Neutrophil (primary cell): ENCODE measurements around the gene PTPRO.

ENCODE experiments used
- H3K27ac ChIP-seq: fragments of 200-600 bp; sonication (generic); 2 replicates; pipeline ENCODE4 v1.5.1; 2016; ENCODE audit warnings: mild to moderate bottlenecking, moderate library complexity
- H3K27me3 ChIP-seq: fragments of 200-600 bp; sonication (generic); 2 replicates; pipeline ENCODE4 v1.6.0; 2016; ENCODE audit warnings: mild to moderate bottlenecking
- H3K36me3 ChIP-seq: fragments of 200-600 bp; sonication (generic); 2 replicates; pipeline ENCODE4 v1.5.1; 2017
- H3K4me1 ChIP-seq, 2 experiments: fragments of 200-600 bp in 1 of 2; sonication (generic) in 1 of 2; 1 replicate in 1 of 2; 2 replicates in 1 of 2; pipeline versions ENCODE4 v1.5.1 to v1.6.1; 2013 to 2016; ENCODE audit warnings: low read depth in 1 of 2, low read length in 1 of 2, mild to moderate bottlenecking in 1 of 2, moderate library complexity in 1 of 2; ENCODE audit not compliant: control insufficient read depth in 1 of 2, insufficient read depth in 1 of 2
- H3K4me3 ChIP-seq, 2 experiments: fragments of 200-600 bp in 1 of 2; sonication (generic) in 1 of 2; 1 replicate in 1 of 2; 2 replicates in 1 of 2; pipeline ENCODE4 v1.5.1; 2013 to 2016; ENCODE audit warnings: low read depth in 1 of 2, low read length in 1 of 2, mild to moderate bottlenecking in 1 of 2, moderate library complexity in 1 of 2
- H3K9me3 ChIP-seq: fragments of 200-600 bp; sonication (generic); 2 replicates; pipeline ENCODE4 v1.5.1; 2016
- CTCF ChIP-seq: fragments of 200-600 bp; sonication (generic); IDR thresholded peaks from 2 replicates; pipeline ENCODE4 v1.5.1; 2016; ENCODE audit warnings: antibody characterized with exemption

PTPRO gene

GRCh38 chr12:15405606-15406005, 83.3 kb downstream of the PTPRO start:
- TF ChIP-seq CTCF = no peak
- Histone ChIP-seq H3K9me3 (no peaks in the 10 kb centered on the region), H3K27ac (no peak overlapping the region), H3K4me1 (no peaks in the 10 kb centered on the region), H3K27me3 (no peaks in the 10 kb centered on the region), H3K36me3 (no peaks in the 10 kb centered on the region), H3K4me3 (no peak overlapping the region)

DNA sequence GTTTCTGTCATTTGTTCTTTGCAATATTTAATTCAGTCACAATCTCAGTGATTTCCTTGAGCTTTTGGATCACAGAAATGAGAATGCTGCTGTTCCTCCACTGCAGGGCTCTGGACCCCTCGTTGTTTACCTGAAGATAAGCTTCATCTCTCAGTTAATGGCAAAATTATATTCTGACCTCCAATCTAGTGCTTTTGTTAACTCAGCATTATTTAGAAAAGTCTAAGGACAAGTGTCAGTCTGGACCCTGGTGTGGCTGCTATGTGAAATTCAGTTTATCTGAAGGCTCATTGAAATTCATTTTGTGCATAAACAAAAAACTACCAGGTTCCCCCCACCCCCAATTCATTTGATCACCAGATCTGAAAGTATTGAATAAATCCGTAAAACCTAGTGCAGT, 84.7 kb downstream of the PTPRO start:
- H3K4me3 ChIP-seq = no peak overlapping the region
- TF ChIP-seq CTCF = no peak

DNA sequence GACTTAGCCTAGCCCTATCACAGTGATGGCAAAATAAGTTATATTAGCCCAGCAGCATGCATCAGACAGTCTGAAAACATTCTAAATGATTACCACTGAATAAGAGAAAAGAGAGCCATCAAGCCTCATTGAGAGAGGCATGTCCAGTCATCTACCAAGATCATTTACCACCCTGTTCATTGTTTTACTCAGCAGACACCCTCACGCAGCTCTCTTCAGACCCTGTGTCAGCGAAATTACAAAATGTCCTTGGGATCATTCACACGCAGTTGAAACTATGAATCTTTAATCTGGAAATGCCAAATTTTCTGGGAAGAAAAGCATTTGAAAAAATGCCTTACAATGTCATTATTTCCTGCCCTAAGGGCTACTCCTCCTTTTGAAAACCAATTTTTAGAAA, 89.5 kb downstream of the PTPRO start:
- H3K4me1 ChIP-seq = no peaks in the 10 kb centered on the region
- no peaks in the 10 kb centered on the region for H3K36me3 ChIP-seq
- no peak for TF ChIP-seq CTCF
- H3K27me3 ChIP-seq = no peaks in the 10 kb centered on the region
- H3K27ac ChIP-seq = no peak overlapping the region
- H3K9me3 ChIP-seq = no peaks in the 10 kb centered on the region
- H3K4me3 ChIP-seq = no peak overlapping the region

More for the DNA sequence above, 84.7 kb downstream of the PTPRO start:
- H3K9me3 ChIP-seq = no peaks in the 10 kb centered on the region
- H3K27me3 ChIP-seq = no peaks in the 10 kb centered on the region
- no peaks in the 10 kb centered on the region for H3K36me3 ChIP-seq
- no peak overlapping the region for H3K27ac ChIP-seq
- H3K4me1 ChIP-seq = no peaks in the 10 kb centered on the region

- Histone ChIP-seq H3K4me1 (no peaks in the 10 kb centered on the region), H3K4me3 (no peak overlapping the region), H3K27me3 (no peaks in the 10 kb centered on the region), H3K27ac (no peak overlapping the region), H3K9me3 (no peaks in the 10 kb centered on the region), H3K36me3 (no peaks in the 10 kb centered on the region)
- no peak for TF ChIP-seq CTCF
Observed at GRCh38 chr12:15417691-15418090, 95.4 kb downstream of the PTPRO start.

GRCh38 chr12:15423629-15424028, 101.3 kb downstream of the PTPRO start:
- Histone ChIP-seq H3K27me3 (peaks cover 3% of the 10 kb centered on the region), H3K36me3 (no peaks in the 10 kb centered on the region), H3K4me3 (no peak overlapping the region), H3K9me3 (no peaks in the 10 kb centered on the region), H3K27ac (no peak overlapping the region), H3K4me1 (no peaks in the 10 kb centered on the region)
- TF ChIP-seq CTCF = no peak

DNA sequence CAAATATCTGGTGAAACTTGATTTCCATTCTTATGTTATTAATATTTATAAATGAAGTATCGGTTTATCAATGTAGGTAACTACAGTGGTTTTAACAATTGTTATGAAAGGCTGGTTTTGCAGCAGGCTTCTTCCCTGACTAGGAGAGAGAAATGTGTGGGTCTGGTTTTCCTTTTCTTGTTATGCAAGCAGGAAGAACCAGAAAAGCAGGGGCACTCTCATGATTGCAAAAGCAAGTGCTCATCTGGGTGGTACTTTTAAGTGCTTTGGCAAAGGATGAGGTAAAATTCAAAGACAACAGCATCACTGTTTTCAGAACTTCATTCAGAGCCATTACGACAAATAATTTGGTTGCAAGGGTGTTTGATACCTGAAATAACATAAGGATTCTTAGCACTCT, 105.6 kb downstream of the PTPRO start:
- Histone ChIP-seq H3K4me3 (no peak overlapping the region), H3K27ac (no peak overlapping the region), H3K36me3 (no peaks in the 10 kb centered on the region), H3K4me1 (no peaks in the 10 kb centered on the region), H3K9me3 (no peaks in the 10 kb centered on the region), H3K27me3 (peaks cover 3% of the 10 kb centered on the region)
- no peak for TF ChIP-seq CTCF
